GM19455 (cell line): Measurements from ENCODE around the gene OR14K1.
"Not testable (repeated sequence)": the region's sequence is repeated elsewhere in the genome, so short reads cannot be mapped to it uniquely, and the experiment has no call there.

ENCODE experiments used
- ATAC-seq: cut with Tn5 transposase; IDR thresholded peaks from one replicate; pipeline ENCODE4 v1.9.1; 2021; ENCODE audit not compliant: unreplicated experiment

The OR14K1 gene

GRCh38 chr1:247738315-247738714 is at the start of gene OR14K1:
Gene OR14K1, plus strand, starts transcription at chr1:247738615. Its CDS starts 0 bp downstream, at chr1:247738615.
- no peak for ATAC-seq

DNA sequence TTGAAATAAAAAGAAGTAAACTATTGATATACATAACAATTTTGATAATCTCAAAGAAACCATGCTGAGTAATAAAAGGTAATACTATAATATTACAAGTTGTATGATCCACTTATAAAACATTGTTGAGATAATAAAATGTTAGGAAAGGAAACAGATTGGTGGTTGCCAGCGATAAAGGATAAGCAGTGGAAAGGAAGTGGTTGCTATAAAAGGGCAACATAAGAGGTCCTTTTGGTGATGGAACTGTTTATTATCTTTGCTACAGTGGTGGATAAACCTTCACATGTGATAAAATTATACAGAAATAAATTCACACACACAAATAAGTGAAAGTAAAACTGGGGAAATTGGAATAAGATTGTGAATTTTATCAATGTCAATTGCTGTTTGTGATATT is 37.1 kb upstream of the OR14K1 start:
- no peak for ATAC-seq

DNA sequence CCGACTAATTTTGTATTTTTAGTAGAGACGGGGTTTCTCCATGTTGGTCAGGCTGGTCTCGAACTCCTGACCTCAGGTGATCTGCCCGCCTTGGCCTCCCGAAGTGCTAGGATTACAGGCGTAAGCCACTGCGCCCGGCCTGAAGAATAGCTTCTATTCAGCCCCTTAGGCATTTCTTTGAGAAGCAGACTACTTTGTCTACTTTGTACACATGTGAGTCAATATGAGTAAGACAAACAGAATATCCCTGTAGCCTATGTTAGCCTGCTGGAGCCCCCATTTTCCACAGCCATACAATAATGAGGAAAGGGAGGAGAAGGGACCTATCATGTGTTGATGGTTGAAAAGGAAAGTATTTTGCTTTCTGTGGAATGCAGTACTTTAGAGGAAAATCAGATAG is 27.7 kb upstream of the OR14K1 start:
- ATAC-seq: not testable (repeated sequence)

- ATAC-seq: no peak
Observed at GRCh38 chr1:247713753-247714152, 24.7 kb upstream of the OR14K1 start.

DNA sequence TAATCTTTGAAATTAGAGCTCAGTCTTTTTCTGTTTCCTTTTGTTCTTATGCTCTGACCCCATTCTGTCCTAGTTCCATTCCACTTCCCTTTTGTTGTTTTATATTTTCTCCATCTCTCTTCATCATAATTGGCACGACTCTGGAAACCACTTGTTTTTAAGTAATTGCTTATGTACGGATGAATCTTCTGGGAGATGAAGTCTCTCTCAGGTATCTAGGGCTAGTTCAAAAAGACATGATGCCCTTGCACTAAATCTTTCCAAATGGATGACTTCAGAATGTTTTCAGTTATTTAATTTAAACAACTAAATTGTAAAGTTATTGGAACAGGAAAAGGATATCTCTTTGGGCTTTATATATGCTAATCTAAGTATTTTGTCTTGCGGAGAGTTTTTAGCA is 21.9 kb upstream of the OR14K1 start, which contains the start of gene OR6F1:
Gene OR6F1, minus strand, starts transcription at position 101 of the 400 bp plus-strand sequence. CDS start 3,891 bp downstream, outside the sequence.
- no peak for ATAC-seq

GRCh38 chr1:247721222-247721621 is 17.2 kb upstream of the OR14K1 start:
- ATAC-seq: no peak

DNA sequence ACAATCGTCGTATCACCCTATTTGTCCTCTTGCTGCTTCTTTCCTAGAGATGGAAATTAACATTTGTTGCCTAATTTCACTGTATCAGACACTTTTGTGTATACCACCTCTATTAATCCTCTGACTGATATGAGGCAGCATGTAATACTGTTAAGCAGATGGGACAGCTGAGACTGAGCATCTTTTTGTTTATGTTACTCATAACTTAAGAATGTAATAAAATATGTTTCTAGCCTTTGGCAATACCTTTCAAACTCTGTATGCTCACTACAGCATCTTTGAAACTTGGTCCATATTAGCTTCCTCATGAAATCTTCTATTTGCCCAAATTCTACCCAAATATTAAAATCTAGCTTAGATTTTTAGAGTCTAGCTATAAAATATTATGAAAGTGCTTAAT is 2.3 kb downstream of the OR14K1 start:
- ATAC-seq: no peak

DNA sequence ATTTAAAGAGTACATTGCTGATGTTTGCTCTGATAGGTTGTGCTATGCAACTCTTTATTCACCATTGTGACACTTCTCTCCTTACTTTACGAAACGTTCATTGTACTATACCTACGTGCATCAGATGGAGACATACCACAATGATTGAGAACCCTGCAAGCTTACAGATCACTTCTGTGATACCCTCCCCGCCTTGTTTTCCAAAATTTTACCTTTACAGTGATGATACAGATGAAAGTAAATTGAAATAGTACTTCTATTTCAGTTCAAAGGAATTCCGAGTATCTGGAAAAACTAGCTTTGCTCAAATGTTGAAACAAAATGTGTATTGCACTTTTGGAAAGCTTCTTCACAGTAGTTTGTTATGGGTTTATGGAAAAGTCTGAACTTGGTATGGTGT is 3.3 kb downstream of the OR14K1 start:
- no peak for ATAC-seq

GRCh38 chr1:247742215-247742760 is 3.9 kb downstream of the OR14K1 start:
- ATAC-seq: not testable (repeated sequence)

- ATAC-seq: no peak
Observed at GRCh38 chr1:247746391-247746935, 8.0 kb downstream of the OR14K1 start.

- ATAC-seq: no peak
Observed at GRCh38 chr1:247747616-247748015, 9.2 kb downstream of the OR14K1 start.

GRCh38 chr1:247748041-247748440 is 9.6 kb downstream of the OR14K1 start, which contains the start of gene OR14A2:
Gene OR14A2, minus strand, starts transcription at chr1:247748141.
- no peak for ATAC-seq

DNA sequence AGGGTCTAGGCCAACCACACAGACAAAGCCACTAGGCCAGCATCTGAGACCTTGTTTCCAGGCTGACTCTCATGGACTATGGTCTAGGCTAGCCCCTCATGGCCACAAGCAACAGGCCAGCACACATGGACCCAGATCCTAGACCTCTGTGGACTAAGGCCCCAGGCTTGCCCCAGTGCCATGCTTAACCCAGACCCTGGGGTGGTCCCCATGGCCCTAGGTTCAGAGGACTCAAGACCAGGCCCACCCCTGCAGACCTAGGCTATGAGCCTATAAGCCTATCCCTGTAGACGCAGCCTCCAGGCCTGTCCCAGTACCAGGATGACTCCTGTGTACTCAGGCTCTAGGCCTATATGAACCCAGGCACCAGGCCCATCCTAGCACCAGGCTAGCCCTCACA is 11.5 kb downstream of the OR14K1 start:
- ATAC-seq: no peak

GRCh38 chr1:247754311-247754710 is 15.9 kb downstream of the OR14K1 start:
- ATAC-seq: not testable (repeated sequence)

DNA sequence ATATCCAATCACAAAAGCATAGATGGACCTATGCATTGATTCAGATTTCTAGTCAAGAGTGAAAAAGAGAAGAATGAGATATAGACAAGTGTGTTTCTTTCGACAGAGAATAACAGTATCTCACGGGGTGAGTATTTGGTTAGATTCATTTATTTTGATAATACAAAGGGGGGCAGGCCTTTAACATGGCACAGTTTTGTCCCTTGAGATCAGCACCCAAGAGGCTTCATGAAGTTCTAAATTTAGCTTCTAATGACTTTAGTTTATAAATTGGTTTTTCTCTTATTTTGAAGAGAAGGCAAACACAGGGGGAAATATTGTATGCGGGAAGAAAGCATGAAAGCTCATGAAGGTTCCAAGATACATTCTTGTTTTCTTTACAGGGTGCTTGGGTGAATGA is 22.0 kb downstream of the OR14K1 start, which contains the start of gene OR1C1:
Gene OR1C1, minus strand, starts transcription at position 101 of the 400 bp plus-strand sequence. CDS start 2,150 bp downstream, outside the sequence.
- ATAC-seq: no peak

GRCh38 chr1:247769603-247770002 is 31.2 kb downstream of the OR14K1 start:
- no peak for ATAC-seq
